Left lung (tissue), 10 donors: Measurements from ENCODE around the gene STK35. TPM values are rescaled to one million over a fixed set of nuclear protein-coding genes. Genes with fewer than 3 reads are reported as not detected.
"Not testable (repeated sequence)": the region's sequence is repeated elsewhere in the genome, so short reads cannot be mapped to it uniquely, and the experiment has no call there.

Experiments
- ATAC-seq: fragments of 200-7000 bp; cut with Tn5 transposase; one replicate; pipeline ENCODE4 v1.9.1; 2020; ENCODE audit warnings: moderate library complexity
- DNase-seq, 4 donors: peaks; one replicate each; pipeline ENCODE4 v3.0.0-alpha.2; 2013 to 2020
- H3K27ac ChIP-seq, 2 donors: fragments of 200-600 bp; sonication (generic) in 1 of 2; one replicate each; pipeline versions ENCODE4 v1.5.0 to v1.8.0; 2020 to 2021
- H3K27me3 ChIP-seq, 2 donors: fragments of 200-600 bp; sonication (generic) in 1 of 2; one replicate each; pipeline versions ENCODE4 v1.5.0 to v1.8.0; 2020 to 2021
- H3K36me3 ChIP-seq, 2 donors: fragments of 200-600 bp; sonication (generic) in 1 of 2; one replicate each; pipeline versions ENCODE4 v1.5.0 to v1.8.0; 2020 to 2021
- H3K4me1 ChIP-seq, 2 donors: fragments of 200-600 bp; one replicate each; pipeline ENCODE4 v1.8.0; 2021
- H3K4me3 ChIP-seq, 2 donors: fragments of 200-600 bp; sonication (generic) in 1 of 2; one replicate each; pipeline versions ENCODE4 v1.5.0 to v1.8.0; 2020 to 2021; ENCODE audit warnings: mild to moderate bottlenecking in 1 of 2
- H3K9me3 ChIP-seq, 2 donors: fragments of 200-600 bp; sonication (generic) in 1 of 2; one replicate each; pipeline versions ENCODE4 v1.5.0 to v1.8.0; 2020 to 2021
- CTCF ChIP-seq, 2 donors: fragments of 200-600 bp; sonication (generic) in 1 of 2; IDR thresholded peaks; one replicate each; pipeline versions ENCODE4 v1.5.0 to v1.8.0; 2021; ENCODE audit warnings: antibody characterized with exemption in 2 of 2
- intact Hi-C, 2 donors: fragments of 100-400 bp; cut with DNase I; formaldehyde crosslinking; loops; one replicate each; pipeline versions ENCODE4 v1.11.2 to v1.14.2; 2022
- polyA plus RNA-seq, 6 donors: library from polyadenylated mRNA; unstranded; fragments of 120-200 nt; gene quantifications; one replicate each; pipeline ENCODE4 v1.2.1, GENCODE V29; 2013; ENCODE audit not compliant: insufficient read length in 6 of 6
- total RNA-seq, 2 donors: library from RNA; stranded (reverse); fragmentation: NEBNext Ultra II Directional; extraction: Animal tissue kit (Norgen Biotek cat#: 25700); gene quantifications; one replicate each; pipeline ENCODE4 v1.2.1, GENCODE V29; 2021
- donor health status: DM: no; HTN: yes; CAD: no.
- donor health status: DM: no; HTN: no; CAD: no.

STK35 gene
- total and polyA plus RNA-seq, 8 donors: 15.8 to 20.7 (median 17.8) TPM

DNA sequence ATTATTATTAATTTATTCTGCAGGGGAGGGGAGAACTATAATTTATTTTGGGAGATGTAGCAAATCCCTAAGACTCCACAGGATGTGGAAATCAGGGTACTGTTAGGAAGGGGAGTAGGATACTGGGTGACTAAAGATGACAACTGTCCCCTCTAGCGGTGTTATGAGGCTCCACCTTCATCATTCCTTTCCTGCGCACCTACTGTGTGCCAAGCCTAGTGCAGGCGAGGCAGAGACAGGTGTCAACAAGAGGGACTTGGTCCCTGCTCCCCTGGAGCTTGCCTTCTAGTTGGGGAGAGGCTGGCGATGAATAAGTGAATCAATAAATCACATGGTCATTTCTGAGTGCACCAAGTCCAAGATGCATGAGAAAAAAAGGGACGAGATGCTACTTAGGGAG is 65.5 kb downstream of the STK35 start:
- TF ChIP-seq CTCF (IDR thresholded peaks at IDR 0.05): no peak
- intact Hi-C loops: loop anchor here in 1 of 2 donors (10.0 kb wide), 1 partner anchor 72 kb away; no protein-coding TSS in a partner anchor
- Histone ChIP-seq H3K9me3 (no peaks in the 10 kb centered on the region), H3K4me3 (no peak overlapping the region), H3K27ac (no peak overlapping the region), H3K4me1 (peaks cover 0 to under 1% of the 10 kb centered on the region in 2 donors), H3K27me3 (peaks cover 0 to 14% of the 10 kb centered on the region in 2 donors), H3K36me3 (no peaks in the 10 kb centered on the region)
- DNase-seq (no peak), ATAC-seq (no peak)

- intact Hi-C loops: loop anchor here in 1 of 2 donors (10.0 kb wide), 1 partner anchor 74 kb away; no protein-coding TSS in a partner anchor
- Histone ChIP-seq H3K4me1 (peaks cover 0 to 5% of the 10 kb centered on the region in 2 donors), H3K27me3 (peaks cover 0 to 28% of the 10 kb centered on the region in 2 donors), H3K9me3 (no peaks in the 10 kb centered on the region), H3K36me3 (no peaks in the 10 kb centered on the region), H3K27ac (no peak overlapping the region), H3K4me3 (no peak overlapping the region)
- ATAC-seq (no peak), DNase-seq (no peak)
- no peak for TF ChIP-seq CTCF (IDR thresholded peaks at IDR 0.05)
Observed at GRCh38 chr20:2168946-2169345, 67.3 kb downstream of the STK35 start.

DNA sequence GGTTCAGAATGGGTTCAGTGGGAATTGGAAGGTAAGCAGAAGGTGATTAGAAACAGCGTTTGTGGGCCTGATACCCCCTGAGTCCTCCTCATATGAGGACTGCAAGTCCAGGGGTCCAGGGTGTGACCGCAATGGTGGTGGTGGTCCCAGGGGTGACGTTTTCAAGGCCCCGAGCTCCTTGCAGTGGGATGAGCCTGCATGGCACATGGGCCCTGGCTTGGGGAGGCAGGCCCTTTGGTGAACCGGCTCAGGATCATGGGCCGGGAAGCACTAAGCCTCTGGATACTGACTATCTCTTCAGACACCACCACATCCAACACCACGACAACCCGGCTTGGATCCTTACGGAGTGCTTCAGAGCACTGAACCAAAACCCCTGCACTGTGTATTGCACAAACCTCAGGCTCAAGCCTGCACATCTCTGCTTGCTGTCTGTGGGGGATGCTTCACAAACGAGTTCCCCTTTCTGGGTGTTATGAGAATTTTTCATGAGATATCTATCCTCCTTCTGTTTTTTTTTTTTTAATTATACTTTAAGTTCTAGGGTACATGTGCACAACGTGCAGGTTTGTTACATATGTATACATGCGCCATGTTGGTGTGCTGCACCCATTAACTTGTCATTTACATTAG is 67.9 kb downstream of the STK35 start:
- intact Hi-C loops: loop anchor here in 1 of 2 donors (5.0 to 10.0 kb wide), 2 partner anchors 75 to 207 kb away; no protein-coding TSS in a partner anchor
- peaks cover 0 to 5% of the 10 kb centered on the region in 2 donors for H3K4me1 ChIP-seq
- no peak for DNase-seq
- no peaks in the 10 kb centered on the region for H3K36me3 ChIP-seq
- no peaks in the 10 kb centered on the region for H3K9me3 ChIP-seq
- ATAC-seq: no peak
- H3K27me3 ChIP-seq: peaks cover 0 to 28% of the 10 kb centered on the region in 2 donors
- no peak for TF ChIP-seq CTCF (IDR thresholded peaks at IDR 0.05)
- no peak overlapping the region for H3K27ac ChIP-seq
- no peak overlapping the region for H3K4me3 ChIP-seq

DNA sequence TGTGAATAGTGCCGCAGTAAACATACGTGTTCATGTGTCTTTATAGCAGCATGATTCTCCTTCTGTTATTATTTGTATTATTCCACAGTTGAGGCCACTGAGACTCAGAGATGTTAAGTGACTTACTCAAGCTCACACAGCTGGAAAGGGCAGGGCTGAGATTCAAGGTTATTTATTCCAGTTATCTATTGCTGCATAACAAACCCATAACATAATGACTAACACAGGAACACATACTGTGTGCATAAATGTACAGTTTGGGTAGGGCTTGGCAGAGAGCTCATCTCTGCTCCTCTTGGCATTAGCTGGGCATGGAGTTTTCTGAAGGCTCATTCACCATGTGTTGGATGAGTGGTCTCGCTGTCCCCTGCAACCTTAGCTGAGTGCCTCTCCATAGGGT is 68.8 kb downstream of the STK35 start:
- ATAC-seq (no peak), DNase-seq (no peak)
- no peak for TF ChIP-seq CTCF (IDR thresholded peaks at IDR 0.05)
- Histone ChIP-seq H3K9me3 (no peaks in the 10 kb centered on the region), H3K4me3 (no peak overlapping the region), H3K27me3 (peaks cover 0 to 28% of the 10 kb centered on the region in 2 donors), H3K36me3 (no peaks in the 10 kb centered on the region), H3K27ac (no peak overlapping the region), H3K4me1 (peaks cover 0 to 5% of the 10 kb centered on the region in 2 donors)
- intact Hi-C loops: loop anchor here in 1 of 2 donors (5.0 kb wide), 1 partner anchor 208 kb away; no protein-coding TSS in a partner anchor

DNA sequence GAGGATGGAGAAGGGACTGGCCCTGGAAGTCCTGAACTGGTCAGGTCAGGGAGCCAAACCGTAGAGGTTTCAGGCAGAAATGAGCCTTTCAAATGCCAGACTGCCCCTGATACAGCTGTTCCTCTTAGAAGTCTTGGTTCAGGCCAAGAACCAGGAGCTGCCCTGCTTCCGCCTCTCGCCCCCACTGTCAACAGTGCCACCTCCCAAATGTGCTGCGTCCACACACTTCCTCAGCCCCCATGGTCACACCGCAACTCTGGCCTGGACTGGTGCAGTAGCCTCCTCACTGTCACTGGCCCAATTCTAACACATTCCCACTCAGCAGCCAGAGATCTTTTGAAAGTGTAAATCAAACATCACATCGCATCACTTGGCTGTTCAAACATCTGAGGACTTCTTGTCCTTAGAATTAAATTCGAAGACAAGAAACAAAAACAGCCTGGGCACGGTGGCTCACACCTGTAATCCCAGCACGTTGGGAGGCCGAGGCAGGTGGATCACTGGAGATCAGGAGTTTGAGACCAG is 69.7 kb downstream of the STK35 start:
- TF ChIP-seq CTCF (IDR thresholded peaks at IDR 0.05): no peak
- no peak overlapping the region for H3K4me3 ChIP-seq
- H3K27ac ChIP-seq: no peak overlapping the region
- H3K36me3 ChIP-seq: no peaks in the 10 kb centered on the region
- H3K27me3 ChIP-seq: peaks cover 0 to 28% of the 10 kb centered on the region in 2 donors
- peaks cover 0 to 5% of the 10 kb centered on the region in 2 donors for H3K4me1 ChIP-seq
- no peak for ATAC-seq
- no peak for DNase-seq
- intact Hi-C loops: loop anchor here in 1 of 2 donors (5.0 kb wide), 1 partner anchor 209 kb away; no protein-coding TSS in a partner anchor
- no peaks in the 10 kb centered on the region for H3K9me3 ChIP-seq

DNA sequence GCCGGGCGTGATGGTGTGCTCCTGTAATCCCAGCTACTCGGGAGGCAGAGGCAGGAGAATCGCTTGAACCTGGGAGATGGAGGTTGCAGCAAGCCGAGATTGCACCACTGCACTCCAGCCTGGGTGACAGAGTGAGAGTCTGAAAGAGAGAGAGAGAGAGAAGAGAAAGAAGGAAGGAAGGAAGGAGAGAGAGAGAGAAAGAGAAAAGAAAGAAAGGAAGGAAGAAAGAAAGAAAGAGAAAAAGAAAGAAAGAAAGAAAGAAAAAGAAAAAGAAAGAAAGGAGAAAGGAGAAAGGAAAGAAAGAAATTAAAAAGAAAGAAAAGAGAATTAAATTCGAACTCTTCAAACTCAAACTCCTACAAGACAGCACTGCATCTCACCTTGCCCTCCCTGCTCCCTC is 70.2 kb downstream of the STK35 start:
- not testable (repeated sequence) for H3K27ac ChIP-seq, ATAC-seq, H3K9me3 ChIP-seq, H3K4me3 ChIP-seq, DNase-seq, H3K4me1 ChIP-seq, H3K36me3 ChIP-seq
- H3K27me3 ChIP-seq: peaks cover 0 to 28% of the 10 kb centered on the region in 2 donors
- intact Hi-C loops: loop anchor here in 1 of 2 donors (5.0 kb wide), 1 partner anchor 210 kb away; no protein-coding TSS in a partner anchor
